Measurements from ENCODE around the gene RFTN1. TPM values are rescaled to one million over a fixed set of nuclear protein-coding genes. Genes with fewer than 3 reads are reported as not detected.

The RFTN1 gene
- total RNA-seq, 1 experiment from 2014 or later = 4.5 TPM

DNA sequence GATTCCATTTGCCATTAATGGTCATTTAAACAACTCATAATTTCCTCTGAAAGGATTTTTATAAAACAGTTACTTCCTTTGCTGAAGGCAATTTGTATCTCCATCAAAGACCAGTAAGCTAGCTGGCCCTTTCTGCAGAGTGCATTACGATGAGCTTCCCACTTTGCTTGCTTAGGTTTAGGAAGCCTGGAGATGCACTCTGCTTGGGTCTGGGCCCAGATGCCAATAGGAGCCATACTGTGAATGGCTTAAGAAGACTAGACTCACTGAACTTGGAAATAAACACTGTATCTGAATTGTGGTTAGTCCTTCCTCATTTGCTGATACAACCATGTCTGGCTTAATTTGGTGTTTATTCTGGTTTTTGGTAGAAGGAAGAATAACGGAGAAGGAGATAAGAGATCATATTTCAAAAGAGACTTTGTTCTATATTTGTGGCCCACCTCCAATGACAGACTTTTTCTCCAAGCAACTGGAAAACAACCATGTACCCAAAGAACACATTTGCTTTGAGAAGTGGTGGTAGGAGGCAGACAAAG is 210.4 kb downstream of the RFTN1 start:
- Mint-ChIP-seq H3K27me3 (ENCODE audit: insufficient read depth, unreplicated experiment) (no peaks in the 10 kb centered on the region), H3K36me3 (ENCODE audit: insufficient read depth, unreplicated experiment) (peaks cover 36% of the 10 kb centered on the region), H3K4me3 (ENCODE audit: unreplicated experiment) (no peak overlapping the region), H3K4me1 (ENCODE audit: insufficient read depth, unreplicated experiment) (no peaks in the 10 kb centered on the region), H3K9me3 (ENCODE audit: unreplicated experiment) (no peaks in the 10 kb centered on the region), H3K27ac (ENCODE audit: low read depth, unreplicated experiment) (no peak overlapping the region)
- CTCF ChIA-PET = interaction anchor here (0.7 to 3.1 kb wide), 3 partner anchors 13 to 23 kb away, joined by 3 to 10 read pairs (median 3); no protein-coding TSS in a partner anchor
- TF ChIP-seq, protein P1, sequence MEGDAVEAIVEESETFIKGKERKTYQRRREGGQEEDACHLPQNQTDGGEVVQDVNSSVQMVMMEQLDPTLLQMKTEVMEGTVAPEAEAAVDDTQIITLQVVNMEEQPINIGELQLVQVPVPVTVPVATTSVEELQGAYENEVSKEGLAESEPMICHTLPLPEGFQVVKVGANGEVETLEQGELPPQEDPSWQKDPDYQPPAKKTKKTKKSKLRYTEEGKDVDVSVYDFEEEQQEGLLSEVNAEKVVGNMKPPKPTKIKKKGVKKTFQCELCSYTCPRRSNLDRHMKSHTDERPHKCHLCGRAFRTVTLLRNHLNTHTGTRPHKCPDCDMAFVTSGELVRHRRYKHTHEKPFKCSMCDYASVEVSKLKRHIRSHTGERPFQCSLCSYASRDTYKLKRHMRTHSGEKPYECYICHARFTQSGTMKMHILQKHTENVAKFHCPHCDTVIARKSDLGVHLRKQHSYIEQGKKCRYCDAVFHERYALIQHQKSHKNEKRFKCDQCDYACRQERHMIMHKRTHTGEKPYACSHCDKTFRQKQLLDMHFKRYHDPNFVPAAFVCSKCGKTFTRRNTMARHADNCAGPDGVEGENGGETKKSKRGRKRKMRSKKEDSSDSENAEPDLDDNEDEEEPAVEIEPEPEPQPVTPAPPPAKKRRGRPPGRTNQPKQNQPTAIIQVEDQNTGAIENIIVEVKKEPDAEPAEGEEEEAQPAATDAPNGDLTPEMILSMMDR (IDR thresholded peaks at IDR 0.05; ENCODE audit: unreplicated experiment) = no peak
- POLR2A ChIA-PET = interaction anchor here (1.3 kb wide), 1 partner anchor 221 kb away, joined by 4 read pairs; no protein-coding TSS in a partner anchor
- intact Hi-C loops (cut with micrococcal nuclease) = no loop called here
- no peak for DNase-seq (ENCODE audit: unreplicated experiment)
- BruUV-seq (replicated peaks) = no TSS peak

DNA sequence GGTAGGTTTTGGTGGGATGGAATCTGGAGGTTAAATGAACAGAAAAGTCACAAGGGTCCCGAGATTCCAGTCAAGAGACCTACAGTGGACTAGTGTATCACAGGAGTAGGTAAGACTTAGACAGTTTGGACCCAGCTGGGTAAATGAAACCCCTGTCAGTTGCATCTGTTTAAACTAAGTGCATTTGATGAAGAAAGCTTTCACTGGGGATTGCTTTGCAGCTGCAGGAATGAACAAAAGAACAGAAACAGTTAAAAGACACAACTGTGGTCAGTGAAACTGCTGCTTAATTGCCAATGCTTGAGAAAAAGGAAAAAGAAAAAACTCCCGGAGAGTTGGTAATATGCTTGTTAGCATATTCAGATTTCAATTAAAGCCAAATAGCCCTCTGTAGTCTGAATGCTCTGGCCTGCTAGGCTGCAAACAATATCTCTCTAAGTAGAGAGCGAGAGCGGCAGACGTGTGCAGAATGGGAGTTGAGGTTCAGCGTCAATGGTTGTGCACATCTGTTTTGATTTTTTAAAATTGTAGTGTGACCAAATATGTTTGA is 211.3 kb downstream of the RFTN1 start:
- peaks cover 41% of the 10 kb centered on the region for H3K36me3 Mint-ChIP-seq (ENCODE audit: insufficient read depth, unreplicated experiment)
- BruUV-seq (replicated peaks) = no TSS peak
- no peaks in the 10 kb centered on the region for H3K27me3 Mint-ChIP-seq (ENCODE audit: insufficient read depth, unreplicated experiment)
- H3K27ac Mint-ChIP-seq (ENCODE audit: low read depth, unreplicated experiment) = no peak overlapping the region
- intact Hi-C loops (cut with micrococcal nuclease) = no loop called here
- H3K4me1 Mint-ChIP-seq (ENCODE audit: insufficient read depth, unreplicated experiment) = no peaks in the 10 kb centered on the region
- ChIA-PET POLR2A (interaction anchor here (0.6 to 1.3 kb wide), 2 partner anchors 78 to 222 kb away, joined by 3 to 4 read pairs; no protein-coding TSS in a partner anchor), CTCF (interaction anchor here (3.1 kb wide), 1 partner anchor 12 kb away, joined by 10 read pairs; no protein-coding TSS in a partner anchor)
- no peak for DNase-seq (ENCODE audit: unreplicated experiment)
- no peaks in the 10 kb centered on the region for H3K9me3 Mint-ChIP-seq (ENCODE audit: unreplicated experiment)
- no peak overlapping the region for H3K4me3 Mint-ChIP-seq (ENCODE audit: unreplicated experiment)
- TF ChIP-seq, protein P1 (IDR thresholded peaks at IDR 0.05; ENCODE audit: unreplicated experiment) = no peak

DNA sequence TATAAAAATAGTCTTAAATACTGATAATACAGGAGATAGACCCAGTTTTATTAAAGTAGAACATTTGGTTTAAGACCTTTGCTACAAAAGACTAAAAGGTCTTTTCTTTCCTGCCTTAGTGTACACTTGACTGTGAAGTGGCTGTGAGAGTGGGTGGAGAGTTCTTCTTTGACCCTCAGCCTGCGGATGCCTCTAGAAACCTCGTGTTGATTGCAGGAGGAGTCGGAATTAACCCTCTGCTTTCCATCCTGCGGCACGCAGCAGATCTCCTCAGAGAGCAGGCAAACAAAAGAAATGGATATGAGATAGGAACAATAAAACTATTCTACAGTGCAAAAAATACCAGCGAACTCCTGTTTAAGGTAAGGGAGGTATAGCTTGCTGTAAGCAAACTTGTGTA is 212.0 kb downstream of the RFTN1 start:
- TF ChIP-seq, protein P1 (IDR thresholded peaks at IDR 0.05; ENCODE audit: unreplicated experiment) = no peak

DNA sequence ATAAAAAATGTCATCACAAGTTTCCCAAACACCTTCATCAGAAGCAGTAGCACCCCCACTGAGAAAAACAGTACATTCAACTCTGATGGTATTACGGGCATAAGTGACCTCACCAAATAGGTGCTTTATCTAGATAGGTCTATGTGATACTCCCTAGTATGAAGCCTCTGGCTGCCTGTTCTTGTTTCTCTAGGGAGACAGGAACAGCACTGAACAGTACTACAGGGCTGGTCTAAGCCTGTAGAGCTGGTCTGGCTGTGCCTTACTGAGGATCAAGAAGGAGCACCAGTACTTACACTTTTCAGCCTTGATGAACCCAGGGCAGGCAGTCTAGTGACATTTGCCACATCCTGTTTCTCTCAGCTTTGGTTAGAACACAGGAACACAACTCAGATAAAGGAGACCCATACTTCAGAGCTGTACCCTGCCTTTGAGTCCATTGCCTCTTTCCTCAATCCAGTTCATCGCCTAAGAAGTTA is 212.6 kb downstream of the RFTN1 start:
- Mint-ChIP-seq H3K27me3 (ENCODE audit: insufficient read depth, unreplicated experiment) (no peaks in the 10 kb centered on the region), H3K9me3 (ENCODE audit: unreplicated experiment) (no peaks in the 10 kb centered on the region), H3K4me1 (ENCODE audit: insufficient read depth, unreplicated experiment) (no peaks in the 10 kb centered on the region), H3K36me3 (ENCODE audit: insufficient read depth, unreplicated experiment) (peaks cover 51% of the 10 kb centered on the region), H3K4me3 (ENCODE audit: unreplicated experiment) (no peak overlapping the region), H3K27ac (ENCODE audit: low read depth, unreplicated experiment) (no peak overlapping the region)
- no peak for DNase-seq (ENCODE audit: unreplicated experiment)
- TF ChIP-seq, protein P1 (IDR thresholded peaks at IDR 0.05; ENCODE audit: unreplicated experiment) = no peak
- BruUV-seq (replicated peaks) = no TSS peak
- intact Hi-C loops (cut with micrococcal nuclease) = no loop called here
- ChIA-PET POLR2A (interaction anchor here (0.6 to 0.9 kb wide), 2 partner anchors 11 to 488 kb away, joined by 3 to 4 read pairs; no protein-coding TSS in a partner anchor), CTCF (interaction anchor here (0.5 to 1.8 kb wide), 3 partner anchors 10 to 866 kb away, joined by 3 to 12 read pairs (median 5); no protein-coding TSS in a partner anchor)

More for the DNA sequence above, 212.0 kb downstream of the RFTN1 start:
- POLR2A ChIA-PET = interaction anchor here (0.6 kb wide), 1 partner anchor 78 kb away, joined by 3 read pairs; no protein-coding TSS in a partner anchor
- H3K4me3 Mint-ChIP-seq (ENCODE audit: unreplicated experiment) = no peak overlapping the region
- intact Hi-C loops (cut with micrococcal nuclease) = no loop called here
- H3K9me3 Mint-ChIP-seq (ENCODE audit: unreplicated experiment) = no peaks in the 10 kb centered on the region
- H3K27me3 Mint-ChIP-seq (ENCODE audit: insufficient read depth, unreplicated experiment) = no peaks in the 10 kb centered on the region
- H3K36me3 Mint-ChIP-seq (ENCODE audit: insufficient read depth, unreplicated experiment) = peaks cover 45% of the 10 kb centered on the region
- no peak for DNase-seq (ENCODE audit: unreplicated experiment)
- no TSS peak for BruUV-seq (replicated peaks)
- H3K4me1 Mint-ChIP-seq (ENCODE audit: insufficient read depth, unreplicated experiment) = no peaks in the 10 kb centered on the region
- CTCF ChIA-PET = interaction anchor here (0.5 to 1.8 kb wide), 3 partner anchors 11 to 865 kb away, joined by 3 to 12 read pairs (median 5); no protein-coding TSS in a partner anchor
- H3K27ac Mint-ChIP-seq (ENCODE audit: low read depth, unreplicated experiment) = no peak overlapping the region
